GM23338 (cell line): ENCODE measurements around the gene PHOX2A. TPM values are rescaled to one million over a fixed set of nuclear protein-coding genes. Genes with fewer than 3 reads are reported as not detected.
"Not testable (repeated sequence)": the region's sequence is repeated elsewhere in the genome, so short reads cannot be mapped to it uniquely, and the experiment has no call there.

Experiments used
- ATAC-seq: fragments of 200-7000 bp; cut with Tn5 transposase; 3 replicates; pipeline ENCODE4 v1.9.1; 2020
- DNase-seq: peaks from one replicate; pipeline ENCODE4 v3.0.0-alpha.2; 2015; ENCODE audit warnings: low spot score
- H2AFZ ChIP-seq: fragments of 200-600 bp; sonication (generic); 2 replicates; pipeline ENCODE4 v1.8.0; 2016; ENCODE audit warnings: antibody characterized with exemption, mild to moderate bottlenecking, moderate library complexity
- H3F3A ChIP-seq: fragments of 200-600 bp; sonication (generic); replicated peaks from 2 replicates; pipeline ENCODE4 v1.8.0; 2017; ENCODE audit warnings: antibody characterized with exemption, mixed run types, low read depth
- H3K27ac ChIP-seq: fragments of 200-600 bp; sonication (generic); 2 replicates; pipeline ENCODE4 v1.6.1; 2016; ENCODE audit warnings: low read depth
- H3K27me3 ChIP-seq: fragments of 200-600 bp; sonication (generic); 2 replicates; pipeline ENCODE4 v1.8.0; 2016; ENCODE audit warnings: mild to moderate bottlenecking, mixed run types, moderate library complexity; ENCODE audit not compliant: insufficient read depth
- H3K36me3 ChIP-seq: fragments of 200-600 bp; sonication (generic); 2 replicates; pipeline ENCODE4 v1.8.0; 2016; ENCODE audit warnings: mild to moderate bottlenecking; ENCODE audit not compliant: insufficient read depth
- H3K4me1 ChIP-seq: fragments of 200-600 bp; sonication (generic); 2 replicates; pipeline ENCODE4 v1.8.0; 2016; ENCODE audit warnings: mild to moderate bottlenecking, moderate library complexity; ENCODE audit not compliant: insufficient read depth
- H3K4me2 ChIP-seq: fragments of 200-600 bp; sonication (generic); 2 replicates; pipeline ENCODE4 v1.7.1; 2017; ENCODE audit warnings: mixed run types
- H3K4me3 ChIP-seq: fragments of 200-600 bp; sonication (generic); 2 replicates; pipeline ENCODE4 v1.6.1; 2016; ENCODE audit warnings: mixed run types
- H3K79me2 ChIP-seq: fragments of 200-600 bp; sonication (generic); replicated peaks from 2 replicates; pipeline ENCODE4 v1.8.0; 2017; ENCODE audit warnings: mild to moderate bottlenecking; ENCODE audit not compliant: insufficient read depth
- H3K9me2 ChIP-seq: fragments of 200-600 bp; sonication (generic); 2 replicates; pipeline ENCODE4 v1.8.0; 2017; ENCODE audit not compliant: insufficient read depth
- H4K20me1 ChIP-seq: fragments of 200-600 bp; sonication (generic); replicated peaks from 2 replicates; pipeline ENCODE4 v1.8.0; 2017; ENCODE audit warnings: mild to moderate bottlenecking; ENCODE audit not compliant: insufficient read depth
- H3K27ac Mint-ChIP-seq: 2 replicates; pipeline ENCODE4 v1.8.0; 2020; ENCODE audit warnings: inconsistent platforms, mild to moderate bottlenecking, moderate library complexity, mixed read lengths
- H3K27me3 Mint-ChIP-seq: 3 replicates; pipeline ENCODE4 v1.8.0; 2022; ENCODE audit warnings: low read depth, mild to moderate bottlenecking, moderate library complexity, mixed read lengths, inconsistent platforms; ENCODE audit not compliant: insufficient read depth, poor library complexity
- H3K36me3 Mint-ChIP-seq: 3 replicates; pipeline ENCODE4 v1.8.0; 2021; ENCODE audit warnings: low read depth, mild to moderate bottlenecking, inconsistent platforms, moderate library complexity, mixed read lengths
- H3K4me1 Mint-ChIP-seq: 3 replicates; pipeline ENCODE4 v1.8.0; 2020; ENCODE audit warnings: mild to moderate bottlenecking, inconsistent platforms, mixed read lengths
- H3K4me3 Mint-ChIP-seq: 3 replicates; pipeline ENCODE4 v1.8.0; 2021; ENCODE audit warnings: moderate library complexity, mild to moderate bottlenecking, inconsistent platforms, mixed read lengths
- H3K9me3 Mint-ChIP-seq: 3 replicates; pipeline ENCODE4 v1.8.0; 2020; ENCODE audit warnings: moderate library complexity, mild to moderate bottlenecking, inconsistent platforms, mixed read lengths
- EZH2 ChIP-seq: fragments of 200-600 bp; sonication (generic); IDR thresholded peaks from one replicate; pipeline ENCODE4 v1.8.0; 2017; ENCODE audit warnings: antibody characterized with exemption, mild to moderate bottlenecking, low read depth; ENCODE audit not compliant: unreplicated experiment
- JUNB ChIP-seq: IDR thresholded peaks from one replicate; pipeline ENCODE4 v1.6.1; 2016; ENCODE audit warnings: antibody characterized with exemption; ENCODE audit not compliant: unreplicated experiment
- NANOG ChIP-seq: IDR thresholded peaks from 2 replicates; pipeline ENCODE4 v1.6.1; 2016; ENCODE audit warnings: antibody characterized with exemption, borderline replicate concordance
- POLR2AphosphoS5 ChIP-seq: IDR thresholded peaks from 2 replicates; pipeline ENCODE4 v1.6.1; 2016; ENCODE audit warnings: antibody characterized with exemption, low read depth
- ZNF114 ChIP-seq: fragments of 250-450 bp; sonication (Bioruptor Pico); IDR thresholded peaks from 2 replicates; pipeline ENCODE4 v1.5.0; 2020; ENCODE audit warnings: mild to moderate bottlenecking, moderate library complexity
- ZNF331 ChIP-seq: fragments of 250-450 bp; sonication (Bioruptor Pico); IDR thresholded peaks from 2 replicates; pipeline ENCODE4 v1.5.0; 2020; ENCODE audit warnings: low read depth, mild to moderate bottlenecking, moderate library complexity
- polyA plus RNA-seq: library from polyadenylated mRNA; unstranded; fragments of >200 nt; fragmentation: Nextera tagmentation; extraction: Ambion mirVana; gene quantifications from 2 replicates; pipeline ENCODE4 v1.2.1, GENCODE V29; 2016
- total RNA-seq: library from RNA; depleted of rRNA; stranded (reverse); fragments of >200 nt; shearing (Covaris generic); gene quantifications from 2 replicates; pipeline ENCODE4 v1.2.3, GENCODE V29; 2014
- TF ChIP-seq, protein P1 (sequence below): IDR thresholded peaks from one replicate; pipeline ENCODE4 v1.6.1; 2018; ENCODE audit warnings: antibody characterized with exemption; ENCODE audit not compliant: unreplicated experiment

The PHOX2A gene
- total and polyA plus RNA-seq, 2 experiments from 2014 or later: 0.31 TPM; not detected in 1

DNA sequence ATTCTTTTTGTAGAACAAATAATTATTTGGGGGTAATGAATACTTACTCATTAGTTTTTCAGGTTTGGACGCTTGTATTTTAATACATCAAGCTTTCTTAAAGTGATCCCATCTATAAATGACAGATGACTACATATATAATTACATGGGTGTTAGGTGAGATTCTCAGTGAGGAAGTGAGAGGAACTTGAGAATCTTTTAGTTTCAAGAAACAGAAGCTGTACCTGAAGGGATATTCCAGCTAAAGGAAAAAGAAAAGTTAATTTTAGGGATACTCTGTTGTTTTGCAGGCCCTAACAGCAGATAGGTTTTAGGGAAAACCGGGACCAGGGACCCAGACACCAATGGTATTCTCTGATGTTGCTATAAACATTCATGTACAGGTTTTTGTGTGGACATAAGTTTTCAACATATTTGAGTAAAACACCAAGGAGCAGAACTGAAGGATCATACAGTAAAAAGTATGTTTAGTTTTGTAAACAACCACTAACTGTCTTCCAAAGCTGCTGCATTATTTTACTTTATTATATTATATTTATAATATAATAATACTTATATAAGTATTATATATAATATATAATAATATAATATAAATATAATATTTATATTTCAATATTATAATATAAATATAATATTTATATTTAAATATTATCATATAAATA is 24.1 kb upstream of the PHOX2A start (continued):
- no peak for TF ChIP-seq JUNB

GRCh38 chr11:72266960-72267359 is 23.0 kb upstream of the PHOX2A start:
- not testable (repeated sequence) for H3F3A ChIP-seq, H3K4me2 ChIP-seq, H3K9me2 ChIP-seq, H3K4me3 Mint-ChIP-seq, H3K27ac ChIP-seq, H3K79me2 ChIP-seq, H3K4me1 ChIP-seq, H3K4me1 Mint-ChIP-seq, H2AFZ ChIP-seq, H3K27me3 Mint-ChIP-seq, H4K20me1 ChIP-seq, H3K27me3 ChIP-seq, H3K36me3 ChIP-seq, H3K36me3 Mint-ChIP-seq, H3K4me3 ChIP-seq, H3K27ac Mint-ChIP-seq, ATAC-seq, DNase-seq, H3K9me3 Mint-ChIP-seq

DNA sequence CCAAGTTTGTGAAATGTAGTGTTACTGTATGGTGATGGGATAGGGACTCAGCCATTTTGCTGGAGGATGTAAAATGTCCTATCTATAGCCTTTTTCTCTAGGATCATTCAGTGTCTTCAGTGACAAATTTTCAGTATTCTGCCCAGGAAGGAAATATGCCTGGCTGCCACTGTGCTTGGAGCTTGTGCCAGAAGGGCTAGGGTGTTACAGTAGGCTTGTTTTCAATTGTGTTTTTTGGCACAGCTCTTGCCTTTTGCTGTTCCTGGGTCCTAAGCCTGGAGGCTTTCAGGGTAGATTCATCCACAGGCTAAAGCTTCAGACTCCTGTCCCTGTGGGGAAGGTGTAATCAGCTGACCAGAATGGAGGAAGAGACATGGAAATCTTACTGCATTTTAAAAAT is 22.0 kb upstream of the PHOX2A start:
- H2AFZ ChIP-seq: peak overlapping the region; percentile 74; the same call in 1 of the 2 replicates
- no peak for ATAC-seq
- DNase-seq: no peak
- no peaks in the 10 kb centered on the region; the same call in 2 of the 3 replicates for H3K4me1 Mint-ChIP-seq
- H3K4me3 Mint-ChIP-seq: no peak overlapping the region
- no peaks in the 10 kb centered on the region for H3K27me3 ChIP-seq
- H3K4me1 ChIP-seq: no peaks in the 10 kb centered on the region
- TF ChIP-seq ZNF331 (no peak), ZNF114 (CRISPR knock-in tag) (no peak), POLR2AphosphoS5 (no peak), EZH2 (no peak), NANOG (no peak)
- TF ChIP-seq, protein P1, sequence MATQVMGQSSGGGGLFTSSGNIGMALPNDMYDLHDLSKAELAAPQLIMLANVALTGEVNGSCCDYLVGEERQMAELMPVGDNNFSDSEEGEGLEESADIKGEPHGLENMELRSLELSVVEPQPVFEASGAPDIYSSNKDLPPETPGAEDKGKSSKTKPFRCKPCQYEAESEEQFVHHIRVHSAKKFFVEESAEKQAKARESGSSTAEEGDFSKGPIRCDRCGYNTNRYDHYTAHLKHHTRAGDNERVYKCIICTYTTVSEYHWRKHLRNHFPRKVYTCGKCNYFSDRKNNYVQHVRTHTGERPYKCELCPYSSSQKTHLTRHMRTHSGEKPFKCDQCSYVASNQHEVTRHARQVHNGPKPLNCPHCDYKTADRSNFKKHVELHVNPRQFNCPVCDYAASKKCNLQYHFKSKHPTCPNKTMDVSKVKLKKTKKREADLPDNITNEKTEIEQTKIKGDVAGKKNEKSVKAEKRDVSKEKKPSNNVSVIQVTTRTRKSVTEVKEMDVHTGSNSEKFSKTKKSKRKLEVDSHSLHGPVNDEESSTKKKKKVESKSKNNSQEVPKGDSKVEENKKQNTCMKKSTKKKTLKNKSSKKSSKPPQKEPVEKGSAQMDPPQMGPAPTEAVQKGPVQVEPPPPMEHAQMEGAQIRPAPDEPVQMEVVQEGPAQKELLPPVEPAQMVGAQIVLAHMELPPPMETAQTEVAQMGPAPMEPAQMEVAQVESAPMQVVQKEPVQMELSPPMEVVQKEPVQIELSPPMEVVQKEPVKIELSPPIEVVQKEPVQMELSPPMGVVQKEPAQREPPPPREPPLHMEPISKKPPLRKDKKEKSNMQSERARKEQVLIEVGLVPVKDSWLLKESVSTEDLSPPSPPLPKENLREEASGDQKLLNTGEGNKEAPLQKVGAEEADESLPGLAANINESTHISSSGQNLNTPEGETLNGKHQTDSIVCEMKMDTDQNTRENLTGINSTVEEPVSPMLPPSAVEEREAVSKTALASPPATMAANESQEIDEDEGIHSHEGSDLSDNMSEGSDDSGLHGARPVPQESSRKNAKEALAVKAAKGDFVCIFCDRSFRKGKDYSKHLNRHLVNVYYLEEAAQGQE: no peak
- no peak overlapping the region for H3K4me2 ChIP-seq
- peaks cover 2% of the 10 kb centered on the region for H3K27me3 Mint-ChIP-seq
- no peak overlapping the region for H3K4me3 ChIP-seq
- no peaks in the 10 kb centered on the region for H3K9me3 Mint-ChIP-seq
- H3K79me2 ChIP-seq: no peaks in the 10 kb centered on the region
- no peak overlapping the region for H3K27ac ChIP-seq
- H3K9me2 ChIP-seq: no peaks in the 10 kb centered on the region
- no peaks in the 10 kb centered on the region for H3K36me3 ChIP-seq
- no peaks in the 10 kb centered on the region for H4K20me1 ChIP-seq
- no peak overlapping the region for H3K27ac Mint-ChIP-seq
- H3K36me3 Mint-ChIP-seq: no peaks in the 10 kb centered on the region
- no peaks in the 10 kb centered on the region for H3F3A ChIP-seq
